ENCODE results near the gene PPP1R1C. TPM values are rescaled to one million over a fixed set of nuclear protein-coding genes. Genes with fewer than 3 reads are reported as not detected.
A peak's percentile ranks its signal among the peaks of the same experiment; 100 is the strongest.

The PPP1R1C gene
- total and polyA plus RNA-seq, 2 of the 13 experiments (the other 11 are each of a cell fraction or from before 2014, with no cell fraction given), result 1.5 to 3.5 TPM

GRCh38 chr2:181998891-181999654, 13.4 kb downstream of the PPP1R1C start (continued):
- TF ChIP-seq BATF2 (CRISPR knock-in tag; IDR thresholded peaks at IDR 0.05) (no peak), ZHX1 (CRISPR knock-in tag; IDR thresholded peaks at IDR 0.05; ENCODE audit: low read depth) (no peak), ZKSCAN5 (CRISPR knock-in tag; IDR thresholded peaks at IDR 0.05) (no peak), RBM22 (optimal IDR thresholded peaks at IDR 0.05; ENCODE audit: low read length) (no peak), ZBTB2 (CRISPR knock-in tag; IDR thresholded peaks at IDR 0.05; ENCODE audit: low read depth) (no peak), KLF12 (CRISPR knock-in tag; IDR thresholded peaks at IDR 0.05; ENCODE audit: borderline replicate concordance) (no peak), ISL2 (CRISPR knock-in tag; IDR thresholded peaks at IDR 0.05) (no peak), AHDC1 (CRISPR knock-in tag; IDR thresholded peaks at IDR 0.05; ENCODE audit: borderline replicate concordance) (peak; percentile 90; the same call in 1 of the 2 replicates), EP300 (IDR thresholded peaks at IDR 0.05; ENCODE audit: low read depth in 2 of 2, low read length in 2 of 2) (peak in 1 of 2 experiments; percentile 52; a peak in 1 of 4 replicates), EP300 (CRISPR knock-in tag; IDR thresholded peaks at IDR 0.05; ENCODE audit: borderline replicate concordance) (no peak), THYN1 (CRISPR knock-in tag; IDR thresholded peaks at IDR 0.05; ENCODE audit: borderline replicate concordance, low read depth) (no peak), ZNF317 (CRISPR knock-in tag; IDR thresholded peaks at IDR 0.05) (no peak), NR2F1 (CRISPR knock-in tag; IDR thresholded peaks at IDR 0.05) (no peak; a peak in 1 of 4 replicates)
